WTC11 (cell line): ENCODE measurements around the gene CLDN7.

Source experiments
- CTCF ChIP-seq: fragments of 200-600 bp; IDR thresholded peaks from 2 replicates; pipeline ENCODE4 v1.8.0; 2022; ENCODE audit warnings: antibody characterized with exemption
- E2F1 ChIP-seq: sonication (generic); formaldehyde crosslinking; IDR thresholded peaks from 2 replicates; pipeline ENCODE4 v1.8.0; 2022; ENCODE audit warnings: mild to moderate bottlenecking, missing genetic modification reagents
- IRF1 ChIP-seq: sonication (generic); formaldehyde crosslinking; IDR thresholded peaks from 2 replicates; pipeline ENCODE4 v1.8.0; 2023; ENCODE audit warnings: missing genetic modification reagents
- JUN ChIP-seq: sonication (generic); formaldehyde crosslinking; IDR thresholded peaks from 2 replicates; pipeline ENCODE4 v1.8.0; 2023; ENCODE audit warnings: mild to moderate bottlenecking, missing genetic modification reagents
- MAX ChIP-seq: sonication (generic); formaldehyde crosslinking; IDR thresholded peaks from 2 replicates; pipeline ENCODE4 v1.8.0; 2022; ENCODE audit warnings: mild to moderate bottlenecking, missing genetic modification reagents
- SP1 ChIP-seq: sonication (generic); formaldehyde crosslinking; conservative IDR thresholded peaks from 2 replicates; pipeline ENCODE4 v1.8.1; 2022; ENCODE audit warnings: missing genetic modification reagents
- ZNF423 ChIP-seq: fragments of 250-450 bp; sonication (Bioruptor Pico); IDR thresholded peaks from 2 replicates; pipeline ENCODE4 v2.1.2; 2022; ENCODE audit warnings: mild to moderate bottlenecking, moderate library complexity

GRCh38 chr17:7215136-7215638 is 47.1 kb downstream of the CLDN7 start:
- no peak for TF ChIP-seq SP1 (CRISPR knock-in tag)
- no peak for TF ChIP-seq CTCF
- no peak for TF ChIP-seq ZNF423 (CRISPR knock-in tag)
- TF ChIP-seq E2F1 (CRISPR knock-in tag) = no peak
- TF ChIP-seq JUN (CRISPR knock-in tag) = no peak
- 0 out of 2 replicates have a peak, but pooled peaks have one; percentile 23 for TF ChIP-seq MAX
- TF ChIP-seq IRF1 (CRISPR knock-in tag) = no peak
